ES-I3 (cell line): ENCODE measurements around the gene HSD17B14.
"Not testable (repeated sequence)": the region's sequence is repeated elsewhere in the genome, so short reads cannot be mapped to it uniquely, and the experiment has no call there.

Experiments used
- H3K36me3 ChIP-seq: 2 replicates; pipeline ENCODE4 v1.6.1; 2013; ENCODE audit warnings: mild to moderate bottlenecking, low read length, control low read depth, moderate library complexity; ENCODE audit not compliant: insufficient read depth
- H3K4me1 ChIP-seq: 2 replicates; pipeline ENCODE4 v1.6.1; 2013; ENCODE audit warnings: mild to moderate bottlenecking, control low read depth, low read length; ENCODE audit not compliant: insufficient read depth
- H3K9ac ChIP-seq: 2 replicates; pipeline ENCODE4 v1.6.1; 2013; ENCODE audit warnings: low read depth, mild to moderate bottlenecking, low read length, moderate library complexity
- H3K9me3 ChIP-seq: 2 replicates; pipeline ENCODE4 v1.6.1; 2013; ENCODE audit warnings: mild to moderate bottlenecking, low read length, moderate library complexity; ENCODE audit not compliant: control insufficient read depth, insufficient read depth

Gene HSD17B14

DNA sequence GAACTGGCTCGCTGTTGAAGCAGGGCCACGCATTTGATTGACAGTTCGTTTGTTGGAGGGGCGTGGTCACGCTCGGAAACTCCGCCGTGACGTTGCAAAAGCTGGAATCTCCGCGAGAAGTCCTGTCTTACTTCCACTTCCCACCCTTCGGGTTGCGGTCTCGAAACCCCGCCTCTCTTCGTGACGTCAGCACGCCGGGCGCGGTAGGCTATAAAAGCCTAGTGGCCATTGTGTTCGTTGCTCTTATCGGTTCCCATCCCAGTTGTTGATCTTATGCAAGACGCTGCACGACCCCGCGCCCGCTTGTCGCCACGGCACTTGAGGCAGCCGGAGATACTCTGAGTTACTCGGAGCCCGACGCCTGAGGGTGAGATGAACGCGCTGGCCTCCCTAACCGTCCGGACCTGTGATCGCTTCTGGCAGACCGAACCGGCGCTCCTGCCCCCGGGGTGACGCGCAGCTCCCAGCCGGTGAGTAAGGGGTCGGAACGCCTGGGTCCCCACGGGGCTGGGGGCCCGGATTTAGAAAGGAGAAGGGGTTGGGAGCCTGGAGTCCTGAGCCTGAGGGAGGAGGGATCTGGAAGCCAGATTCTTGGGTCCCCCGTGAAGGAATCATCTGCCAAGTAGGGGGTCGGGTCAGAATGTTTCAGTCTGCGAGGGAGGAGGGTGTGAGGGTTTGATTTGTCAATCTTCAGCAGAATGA is 36.0 kb upstream of the HSD17B14 start, which contains the start of gene PPP1R15A:
Gene PPP1R15A, plus strand, starts transcription at position 240 of the 702 bp plus-strand sequence. CDS start 813 bp downstream, outside the sequence.
- Histone ChIP-seq H3K36me3 (peaks cover 18% of the 10 kb centered on the region), H3K9me3 (no peaks in the 10 kb centered on the region), H3K4me1 (peaks cover 4% of the 10 kb centered on the region; the same call in 1 of the 2 replicates), H3K9ac (peak within 1 kb of the TSS; percentile 93)

GRCh38 chr19:48871471-48872181 is 35.3 kb upstream of the HSD17B14 start:
- not testable (repeated sequence) for H3K4me1 ChIP-seq, H3K9ac ChIP-seq, H3K9me3 ChIP-seq
- peaks cover 18% of the 10 kb centered on the region for H3K36me3 ChIP-seq

GRCh38 chr19:48870048-48870447 is 33.8 kb upstream of the HSD17B14 start:
- Histone ChIP-seq H3K36me3 (peaks cover 12% of the 10 kb centered on the region), H3K9ac (no peak overlapping the region), H3K4me1 (peaks cover 4% of the 10 kb centered on the region; the same call in 1 of the 2 replicates), H3K9me3 (no peaks in the 10 kb centered on the region)

- Histone ChIP-seq H3K4me1 (peaks cover 4% of the 10 kb centered on the region; the same call in 1 of the 2 replicates), H3K36me3 (0 out of 2 replicates have a peak, but pooled peaks cover under 1% of the 10 kb centered on the region), H3K9me3 (no peaks in the 10 kb centered on the region), H3K9ac (peak within 1 kb of the TSS; percentile 36)
Observed at GRCh38 chr19:48868114-48868886, 32.0 kb upstream of the HSD17B14 start, which contains the start of gene PLEKHA4. TSS of gene PLEKHA4 (minus strand) at chr19:48868617. CDS start at chr19:48867620, 997 bp downstream.

DNA sequence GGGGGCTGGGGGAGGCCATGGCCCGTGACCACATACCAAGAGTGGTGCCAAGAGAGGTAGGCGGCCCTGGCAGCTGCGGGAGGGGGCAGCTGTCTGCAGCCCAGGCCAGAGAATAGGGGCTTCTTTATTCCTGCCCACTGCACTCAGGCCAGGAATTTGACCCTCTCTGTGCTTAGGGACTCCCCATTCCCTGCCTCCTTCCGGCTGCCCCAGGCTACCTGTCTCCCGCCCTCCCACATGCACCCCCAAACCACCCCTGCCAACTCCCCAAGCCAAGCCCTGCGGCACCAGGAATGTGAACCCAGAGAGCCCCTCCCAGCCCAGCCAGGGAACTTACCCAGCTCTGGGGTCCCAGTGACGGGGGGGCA is 31.4 kb upstream of the HSD17B14 start:
- Histone ChIP-seq H3K9ac (peak overlapping the region; percentile 36; the same call in 1 of the 2 replicates), H3K9me3 (no peaks in the 10 kb centered on the region), H3K4me1 (peaks cover 4% of the 10 kb centered on the region; the same call in 1 of the 2 replicates), H3K36me3 (no peaks in the 10 kb centered on the region)

GRCh38 chr19:48867123-48867745 is 30.9 kb upstream of the HSD17B14 start:
- Histone ChIP-seq H3K9ac (peak overlapping the region; percentile 36; the same call in 1 of the 2 replicates), H3K4me1 (peaks cover 4% of the 10 kb centered on the region; the same call in 1 of the 2 replicates), H3K9me3 (no peaks in the 10 kb centered on the region), H3K36me3 (no peaks in the 10 kb centered on the region)

DNA sequence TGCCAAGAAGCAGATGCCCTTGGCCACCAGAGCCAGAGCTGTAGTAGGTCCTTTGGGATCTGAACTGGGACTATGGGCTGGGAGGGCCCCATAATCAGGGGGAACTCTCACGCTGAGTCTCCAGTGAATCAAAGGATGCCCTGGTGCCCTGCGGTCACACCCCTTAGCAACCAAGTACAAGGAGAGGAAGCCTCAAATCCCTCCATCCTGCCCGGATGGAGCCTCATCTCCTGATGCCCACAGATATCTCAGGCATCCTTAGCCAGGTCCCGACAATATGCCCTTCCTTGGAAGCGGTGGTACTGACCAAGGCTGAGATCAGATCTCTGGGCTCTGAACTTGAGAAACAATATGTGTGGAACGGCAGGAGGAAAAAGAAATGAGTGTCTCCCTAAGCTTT is 30.4 kb upstream of the HSD17B14 start:
- no peaks in the 10 kb centered on the region for H3K9me3 ChIP-seq
- H3K4me1 ChIP-seq, result peaks cover 4% of the 10 kb centered on the region; the same call in 1 of the 2 replicates
- H3K9ac ChIP-seq, result no peak overlapping the region

GRCh38 chr19:48862827-48863226 is 26.5 kb upstream of the HSD17B14 start:
- peaks cover 4% of the 10 kb centered on the region; the same call in 1 of the 2 replicates for H3K4me1 ChIP-seq
- H3K36me3 ChIP-seq, result no peaks in the 10 kb centered on the region
- H3K9ac ChIP-seq, result no peak overlapping the region
- H3K9me3 ChIP-seq, result no peaks in the 10 kb centered on the region

More for the DNA sequence above, 30.4 kb upstream of the HSD17B14 start:
- H3K36me3 ChIP-seq, result no peaks in the 10 kb centered on the region

GRCh38 chr19:48861313-48861712 is 25.0 kb upstream of the HSD17B14 start:
- H3K36me3 ChIP-seq, result no peaks in the 10 kb centered on the region
- no peaks in the 10 kb centered on the region for H3K9me3 ChIP-seq
- H3K9ac ChIP-seq, result no peak overlapping the region
- H3K4me1 ChIP-seq, result 0 out of 2 replicates have a peak, but pooled peaks cover 4% of the 10 kb centered on the region

DNA sequence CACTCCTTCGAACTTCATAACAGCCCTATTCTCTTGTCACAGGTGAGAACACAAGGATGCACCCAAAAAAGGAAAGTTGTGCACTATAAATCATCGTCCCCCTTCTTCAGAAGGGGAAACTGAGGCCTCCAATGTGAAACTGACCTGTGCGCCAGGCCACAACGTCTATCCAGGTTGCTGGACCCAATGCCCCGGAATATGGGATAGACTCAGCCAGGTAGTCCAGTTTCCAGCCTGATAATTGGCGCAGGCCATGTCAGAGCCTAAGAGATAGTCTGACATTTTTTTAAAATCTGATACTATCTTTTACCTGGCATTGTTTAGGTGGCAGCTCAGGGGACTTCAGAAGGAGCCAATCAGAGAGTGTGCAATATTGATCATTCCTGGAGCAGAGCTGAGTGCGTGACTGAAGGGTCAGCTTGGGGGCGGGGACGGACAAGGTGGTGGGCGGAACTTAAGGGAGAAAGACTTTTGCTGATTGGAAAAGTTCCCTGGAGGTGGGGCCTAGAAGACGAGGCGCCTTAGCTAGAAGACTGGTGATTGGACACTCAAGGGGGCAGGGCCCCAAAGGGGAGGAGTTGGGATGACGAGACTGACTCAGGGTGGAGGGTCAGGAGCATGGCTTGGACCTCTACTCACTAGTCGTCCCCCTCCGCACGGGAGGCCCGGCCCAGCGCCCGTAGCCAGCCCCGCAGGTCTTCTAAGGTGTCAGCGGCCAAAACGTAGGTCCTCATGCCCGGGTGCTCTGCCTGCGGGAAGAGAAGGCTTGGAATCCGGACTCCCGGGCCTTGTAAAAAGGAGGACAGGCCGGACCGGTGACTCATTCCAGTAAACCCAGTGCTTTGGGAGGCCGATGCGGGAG is 23.7 kb upstream of the HSD17B14 start:
- Histone ChIP-seq H3K4me1 (0 out of 2 replicates have a peak, but pooled peaks cover 4% of the 10 kb centered on the region), H3K9ac (peak overlapping the region; percentile 77; the same call in 1 of the 2 replicates), H3K9me3 (no peaks in the 10 kb centered on the region), H3K36me3 (no peaks in the 10 kb centered on the region)

DNA sequence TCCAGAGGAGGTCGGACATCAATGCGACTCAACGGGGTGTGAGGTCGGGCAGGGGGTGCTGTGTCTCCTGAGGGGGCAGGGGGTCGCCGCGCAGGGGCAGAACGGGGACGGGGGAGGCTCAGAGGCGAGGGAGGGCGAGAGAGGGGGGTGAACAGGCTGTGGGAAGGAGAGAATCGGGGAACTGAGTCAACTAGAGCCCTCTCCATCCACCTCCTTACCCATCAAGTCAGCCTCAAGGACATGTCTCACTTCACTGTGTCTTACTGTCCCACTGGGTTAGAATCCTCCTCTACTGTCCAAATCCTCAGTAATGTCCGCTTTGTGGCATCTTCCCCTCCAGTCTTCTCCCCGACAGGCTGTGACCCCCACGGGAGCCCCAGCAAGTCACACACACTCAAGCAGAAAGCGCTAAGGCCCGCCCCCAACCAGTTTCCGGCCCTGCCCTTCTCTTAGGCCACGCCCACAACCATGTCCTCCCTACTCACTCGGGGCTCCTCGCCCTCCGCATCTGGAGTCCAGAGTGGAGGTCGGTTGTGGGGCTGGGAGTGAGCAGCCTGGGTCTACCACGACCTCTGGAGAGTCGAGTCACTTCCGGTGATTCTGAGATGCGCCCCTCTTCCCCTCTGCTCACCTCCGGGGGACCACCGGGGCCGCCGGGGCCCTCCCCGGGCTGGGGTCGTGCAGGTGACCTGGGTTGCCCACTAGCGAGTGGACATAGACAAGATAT is 22.9 kb upstream of the HSD17B14 start:
- no peaks in the 10 kb centered on the region for H3K36me3 ChIP-seq
- no peaks in the 10 kb centered on the region for H3K9me3 ChIP-seq
- H3K4me1 ChIP-seq, result 0 out of 2 replicates have a peak, but pooled peaks cover 4% of the 10 kb centered on the region
- peak overlapping the region; percentile 77; the same call in 1 of the 2 replicates for H3K9ac ChIP-seq

GRCh38 chr19:48856921-48857320 is 20.6 kb upstream of the HSD17B14 start:
- Histone ChIP-seq H3K9me3 (no peaks in the 10 kb centered on the region), H3K4me1 (0 out of 2 replicates have a peak, but pooled peaks cover 4% of the 10 kb centered on the region), H3K36me3 (no peaks in the 10 kb centered on the region), H3K9ac (no peak overlapping the region)
